Left hindlimb (tissue), 1 donor: ENCODE measurements around the gene APP.
"Not testable (repeated sequence)": the region's sequence is repeated elsewhere in the genome, so short reads cannot be mapped to it uniquely, and the experiment has no call there.

Experiments
- DNase-seq: peaks from one replicate; pipeline ENCODE4 v3.0.0-alpha.2; 2018

Gene APP

DNA sequence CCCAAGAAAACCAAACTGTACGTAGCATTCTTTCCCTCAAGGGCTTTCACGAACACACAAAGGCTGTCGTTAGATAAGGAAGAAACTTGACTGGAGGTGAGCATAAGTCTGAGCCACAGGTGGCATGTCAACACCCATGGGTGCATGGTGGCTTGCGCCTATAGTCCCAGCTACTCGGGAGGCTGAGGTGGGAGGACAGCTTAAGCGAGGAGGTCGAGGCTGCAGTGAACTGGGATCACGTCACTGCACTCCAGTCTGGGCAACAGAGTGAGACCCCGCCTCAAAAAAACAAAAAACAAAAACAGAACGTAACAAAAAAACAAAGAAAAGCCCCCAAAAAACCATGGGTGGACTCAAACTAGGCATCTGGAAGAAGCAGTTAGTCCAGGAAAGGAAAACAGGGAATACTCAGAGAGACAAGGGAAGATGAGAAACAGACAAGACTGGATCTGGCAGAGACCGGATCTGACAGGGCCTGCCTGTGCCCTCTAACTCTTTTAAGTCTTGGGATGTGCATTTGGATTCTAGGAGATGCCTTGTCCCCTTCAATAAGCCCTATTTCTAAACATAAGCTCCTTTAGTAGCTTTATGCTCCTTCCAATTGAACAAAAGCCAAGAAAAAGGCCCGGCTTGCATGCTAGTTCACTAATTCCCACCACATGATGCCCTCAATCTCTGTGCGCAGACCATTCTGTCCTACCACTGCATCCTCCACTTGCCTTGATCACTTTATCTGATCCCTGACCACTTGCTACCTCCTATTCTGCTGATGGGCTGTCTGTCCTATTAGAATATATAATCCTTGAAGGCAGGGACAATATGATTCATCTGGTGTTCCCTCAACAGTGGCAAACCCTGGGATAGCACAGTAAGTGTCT lies 73.8 kb downstream of the APP start:
- no peak for DNase-seq

DNA sequence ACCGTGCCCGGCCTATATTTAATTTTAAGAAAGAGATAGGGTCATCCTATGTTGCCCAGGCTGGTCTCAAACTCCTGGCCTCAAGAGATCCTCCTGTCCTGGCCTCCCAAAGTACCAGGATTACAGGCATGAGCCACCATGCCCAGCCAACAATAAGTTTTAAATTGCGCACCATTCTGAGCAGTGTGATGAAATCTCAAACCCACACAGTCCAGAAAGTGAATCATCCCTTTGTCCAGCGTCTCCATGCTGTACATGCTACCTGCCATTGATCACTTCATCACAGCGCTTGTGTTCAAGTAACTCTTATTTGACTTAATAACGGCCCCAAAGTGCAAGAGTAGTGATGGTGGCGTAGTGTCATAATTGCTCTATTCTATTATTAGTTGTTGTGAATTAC lies 75.4 kb downstream of the APP start:
- DNase-seq = no peak

- DNase-seq = no peak
Observed at GRCh38 chr21:26093122-26093521, 77.4 kb downstream of the APP start.

- DNase-seq = no peak
Observed at GRCh38 chr21:26091480-26092018, 79.0 kb downstream of the APP start.

DNA sequence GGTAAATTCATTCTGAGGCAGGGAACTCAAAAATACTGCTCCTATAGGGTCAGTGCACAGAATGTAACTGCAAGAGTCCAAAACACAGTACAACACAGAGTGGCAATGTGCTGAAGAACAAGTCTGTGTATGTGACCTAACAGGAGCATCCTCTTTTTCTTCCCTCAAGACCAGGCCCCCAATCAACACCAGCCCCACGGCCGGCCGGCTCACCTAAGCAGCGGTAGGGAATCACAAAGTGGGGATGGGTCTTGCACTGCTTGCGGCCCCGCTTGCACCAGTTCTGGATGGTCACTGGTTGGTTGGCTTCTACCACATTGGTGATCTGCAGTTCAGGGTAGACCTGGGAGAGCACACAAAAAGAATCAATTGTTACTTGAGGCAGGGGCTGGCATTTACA lies 80.8 kb downstream of the APP start:
- no peak for DNase-seq

DNA sequence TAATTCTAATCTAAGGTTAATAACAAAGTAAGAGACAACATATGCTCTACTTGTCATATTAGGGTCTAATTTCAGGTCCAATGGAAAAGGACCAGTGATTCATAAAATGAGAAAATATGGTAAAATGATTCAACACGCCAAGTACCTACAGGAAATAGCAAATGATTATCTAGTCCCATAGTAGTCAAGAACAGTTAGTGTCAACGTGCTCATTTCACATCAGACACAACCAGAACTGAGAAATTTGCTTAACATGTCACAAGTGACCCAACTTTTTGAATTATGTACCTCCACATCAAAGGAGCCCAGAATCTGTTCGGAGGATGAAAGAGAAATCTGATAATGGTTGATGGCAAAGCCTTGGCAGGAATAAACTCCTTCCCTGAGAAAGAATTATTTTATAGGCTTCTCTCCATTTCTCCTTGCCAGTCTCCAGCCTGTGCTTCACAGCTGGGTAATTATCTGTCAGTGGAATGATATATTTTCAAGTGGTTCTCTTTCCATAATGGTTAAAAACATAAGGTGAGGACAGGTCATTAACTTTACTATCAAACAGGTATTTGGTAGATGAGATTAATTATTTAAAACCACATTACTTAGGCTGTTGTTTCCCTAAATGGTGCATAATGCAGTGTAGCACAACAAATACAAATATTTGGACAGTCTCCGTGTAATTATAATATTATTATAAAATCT lies 83.2 kb downstream of the APP start:
- no peak for DNase-seq

DNA sequence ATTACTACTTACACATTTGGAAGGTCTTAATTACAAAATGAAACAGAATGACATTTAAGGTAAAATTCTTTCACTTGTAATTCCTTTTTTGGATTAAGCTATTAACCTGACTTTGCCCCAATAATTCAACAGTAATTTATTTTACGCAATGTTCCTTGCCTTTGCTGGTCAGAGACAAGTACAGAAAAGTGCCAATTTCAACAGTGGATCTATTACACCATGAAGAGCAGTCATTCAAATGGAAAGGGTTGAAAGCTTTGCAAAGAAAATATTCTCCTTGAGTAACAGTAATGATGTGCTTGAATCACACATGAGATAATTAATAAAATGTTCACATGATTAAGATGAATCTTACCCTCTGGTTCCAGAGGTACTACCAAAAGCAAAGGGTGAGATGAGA lies 84.7 kb downstream of the APP start:
- DNase-seq = no peak

DNA sequence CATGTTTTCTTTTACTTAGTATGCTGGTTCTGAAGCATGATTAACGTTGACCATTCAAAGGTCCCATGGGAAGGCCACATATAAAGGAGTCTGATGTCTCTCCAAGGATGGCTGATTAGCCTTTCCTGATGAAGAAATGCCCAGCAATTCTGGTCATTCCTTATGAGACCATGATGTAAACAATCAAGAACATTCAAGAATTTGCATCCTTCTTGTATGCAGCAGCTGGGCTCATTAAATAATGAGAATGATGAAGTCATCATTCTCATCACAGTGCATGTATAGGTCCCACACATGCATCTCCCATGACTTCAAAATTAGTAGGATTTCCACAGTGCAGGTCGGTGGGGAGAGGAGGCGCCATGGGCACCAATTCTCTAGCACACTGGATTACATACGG lies 85.4 kb downstream of the APP start:
- no peak for DNase-seq

GRCh38 chr21:26082549-26082948 lies 88.0 kb downstream of the APP start:
- DNase-seq = no peak

- not testable (repeated sequence) for DNase-seq
Observed at GRCh38 chr21:26081175-26081760, 89.3 kb downstream of the APP start.

DNA sequence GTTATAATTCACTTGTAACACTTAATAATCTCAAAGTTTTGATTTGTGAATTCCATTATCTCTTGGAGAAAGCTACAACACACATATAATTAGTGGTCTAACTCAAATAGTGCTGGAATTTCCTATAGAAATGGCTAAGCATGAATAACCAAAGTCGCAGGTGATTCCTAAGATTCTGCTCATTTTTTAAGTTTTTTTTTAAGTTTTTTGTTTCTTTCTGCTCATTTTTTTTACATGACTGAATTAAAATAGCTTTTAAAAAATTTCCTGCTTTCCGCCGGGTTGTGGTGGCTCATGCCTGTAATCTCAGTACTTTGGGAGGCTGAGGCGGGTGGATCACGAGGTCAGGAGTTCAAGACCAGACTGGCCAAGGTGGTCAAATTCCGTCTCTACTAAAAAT lies 90.4 kb downstream of the APP start:
- DNase-seq = no peak

DNA sequence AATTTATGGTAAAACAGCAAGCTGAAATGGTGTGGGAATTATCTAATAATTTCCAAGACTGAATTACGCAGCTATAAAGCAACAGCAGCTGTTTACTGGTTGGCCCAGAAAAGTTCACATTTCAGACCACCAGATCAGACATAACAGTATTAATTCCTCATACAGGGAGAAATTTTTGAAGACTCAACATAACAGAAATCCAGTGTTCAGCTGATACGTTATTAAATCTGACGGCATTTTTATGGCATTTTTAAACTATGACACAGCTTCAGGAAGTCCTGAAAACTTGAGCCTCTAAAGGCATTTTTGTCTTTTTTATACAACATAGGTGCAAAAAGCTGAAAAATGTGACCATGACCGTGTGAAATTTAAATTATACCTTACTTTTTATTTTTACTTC lies 91.2 kb downstream of the APP start:
- DNase-seq = no peak

- no peak for DNase-seq
Observed at GRCh38 chr21:26077521-26077920, 93.0 kb downstream of the APP start.

- DNase-seq = no peak
Observed at GRCh38 chr21:26072666-26073615, 97.6 kb downstream of the APP start.

GRCh38 chr21:26070822-26071425 lies 99.6 kb downstream of the APP start:
- peak; percentile 44 for DNase-seq

- DNase-seq = no peak
Observed at GRCh38 chr21:26070121-26070520, 100.4 kb downstream of the APP start.

DNA sequence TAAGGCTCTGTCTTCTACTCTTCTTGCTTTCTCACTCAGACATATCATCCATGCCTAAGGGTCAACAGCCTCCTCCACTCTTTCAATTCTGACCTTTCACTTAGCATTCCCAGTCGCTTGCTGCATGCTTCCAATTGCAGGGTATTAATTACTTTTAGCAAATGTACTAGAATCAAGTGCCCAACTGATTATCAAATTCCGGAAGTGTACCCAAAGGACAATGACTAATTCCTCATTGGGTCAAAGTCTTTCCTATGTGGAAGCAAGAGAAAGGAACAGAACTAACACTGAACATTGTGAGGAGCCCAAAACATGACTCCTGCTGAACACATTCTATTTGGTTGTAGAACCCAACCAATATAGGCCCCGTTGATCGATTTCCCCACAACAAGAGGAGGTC lies 101.8 kb downstream of the APP start:
- no peak for DNase-seq

DNA sequence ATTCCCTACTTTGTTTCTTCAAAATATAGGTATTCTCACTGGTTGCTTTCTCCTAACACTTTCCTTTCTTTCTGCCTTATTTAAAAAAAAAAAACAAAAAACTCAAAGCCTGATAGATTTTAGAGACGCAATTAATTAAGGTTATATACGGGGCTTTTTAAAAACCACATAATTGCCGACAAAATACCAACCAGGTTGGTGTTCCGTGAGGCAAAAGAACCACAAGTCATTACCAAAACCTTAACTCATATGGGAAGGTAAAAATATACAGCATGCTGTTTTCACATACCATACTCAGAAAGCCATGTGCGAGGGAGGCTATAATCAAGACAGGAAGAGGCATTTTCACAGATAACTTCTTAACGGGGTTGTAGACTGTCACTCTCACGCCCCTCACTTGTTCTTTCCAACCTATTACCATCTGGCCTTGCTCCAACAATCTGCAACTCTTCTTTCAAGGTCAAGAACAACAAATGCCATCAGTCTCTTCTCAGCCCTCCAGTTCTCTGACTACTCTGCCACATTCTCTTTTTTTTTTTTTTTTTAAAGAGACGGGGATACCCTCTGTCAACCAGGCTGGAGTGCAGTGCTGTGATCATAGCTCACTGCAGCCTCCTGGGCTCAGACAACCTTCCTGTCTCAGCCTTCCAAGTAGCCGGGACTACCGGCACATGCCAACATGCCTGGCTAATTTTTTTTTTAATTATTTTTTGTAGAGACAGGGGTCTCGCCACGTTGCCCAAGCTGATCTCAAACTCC lies 102.6 kb downstream of the APP start:
- no peak for DNase-seq

- DNase-seq = no peak
Observed at GRCh38 chr21:26064506-26064905, 106.1 kb downstream of the APP start.

DNA sequence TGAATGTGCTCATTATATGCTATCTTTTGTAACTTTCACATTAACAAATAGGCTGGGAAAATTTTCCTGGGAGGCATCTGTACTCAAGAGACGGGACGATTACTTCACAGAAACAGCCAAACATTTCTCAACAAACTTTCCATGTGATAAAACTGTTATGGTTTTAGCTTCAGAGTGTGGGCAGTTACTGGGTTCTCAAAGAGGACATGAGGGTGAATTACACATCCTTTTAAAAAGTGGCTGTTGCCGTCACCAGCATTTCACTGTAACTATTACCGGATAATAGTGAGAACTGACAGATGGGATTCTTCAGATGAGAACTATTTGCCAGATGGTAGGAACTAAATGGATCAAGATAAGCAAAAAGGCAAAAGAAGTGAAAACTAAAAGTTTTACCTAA lies 109.1 kb downstream of the APP start:
- no peak for DNase-seq
